ENCODE results near the gene KHNYN.

Gene KHNYN

GRCh38 chr14:24418492-24418873 lies 11.3 kb upstream of the KHNYN start:
- no peak for DNase-seq (ENCODE audit: extremely low spot score)
- no peak for TF ChIP-seq CTCF (IDR thresholded peaks at IDR 0.05; ENCODE audit: control extremely low read depth, extremely low read depth, low read depth, missing control alignments)
- POLR2A ChIA-PET: no interaction called here
- CTCF ChIA-PET: interaction anchor here (0.8 to 3.8 kb wide), 11 partner anchors 9 to 85 kb away, joined by 3 to 19 read pairs (median 4); partner anchors contain the start of genes CBLN3 and KHNYN

GRCh38 chr14:24422261-24422660 lies 7.5 kb upstream of the KHNYN start:
- no peak for DNase-seq (ENCODE audit: extremely low spot score)
- CTCF ChIA-PET: interaction anchor here (0.6 to 3.1 kb wide), 5 partner anchors 9 to 114 kb away, joined by 3 to 25 read pairs (median 7); partner anchors contain the start of gene CIDEB
- no peak for TF ChIP-seq CTCF (IDR thresholded peaks at IDR 0.05; ENCODE audit: control extremely low read depth, extremely low read depth, low read depth, missing control alignments)
- POLR2A ChIA-PET: no interaction called here

GRCh38 chr14:24422694-24423601 lies 6.8 kb upstream of the KHNYN start:
- no peak for TF ChIP-seq CTCF (IDR thresholded peaks at IDR 0.05; ENCODE audit: control extremely low read depth, extremely low read depth, low read depth, missing control alignments)
- DNase-seq (ENCODE audit: extremely low spot score): no peak
- ChIA-PET POLR2A (no interaction called here), CTCF (interaction anchor here (1.3 to 6.0 kb wide), 7 partner anchors 8 to 100 kb away, joined by 3 to 41 read pairs (median 7); no protein-coding TSS in a partner anchor)

- DNase-seq (ENCODE audit: extremely low spot score): no peak
- ChIA-PET POLR2A (no interaction called here), CTCF (interaction anchor here (0.8 to 6.0 kb wide), 5 partner anchors 11 to 92 kb away, joined by 3 to 41 read pairs (median 7); partner anchors contain the start of gene ADCY4)
- TF ChIP-seq CTCF (IDR thresholded peaks at IDR 0.05; ENCODE audit: control extremely low read depth, extremely low read depth, low read depth, missing control alignments): no peak
Observed at GRCh38 chr14:24425704-24426103, 4.0 kb upstream of the KHNYN start.

GRCh38 chr14:24426150-24426911 lies 3.4 kb upstream of the KHNYN start:
- TF ChIP-seq CTCF (IDR thresholded peaks at IDR 0.05; ENCODE audit: control extremely low read depth, extremely low read depth, low read depth, missing control alignments): no peak
- no peak for DNase-seq (ENCODE audit: extremely low spot score)
- CTCF ChIA-PET: interaction anchor here (1.1 to 6.0 kb wide), 3 partner anchors 10 to 93 kb away, joined by 3 to 41 read pairs (median 29); partner anchors contain the start of gene ADCY4
- POLR2A ChIA-PET: no interaction called here

- ChIA-PET CTCF (interaction anchor here (0.9 to 6.0 kb wide), 6 partner anchors 8 to 94 kb away, joined by 3 to 41 read pairs (median 4); partner anchors contain the start of genes ADCY4 and RIPK3), POLR2A (no interaction called here)
- no peak for TF ChIP-seq CTCF (IDR thresholded peaks at IDR 0.05; ENCODE audit: control extremely low read depth, extremely low read depth, low read depth, missing control alignments)
- DNase-seq (ENCODE audit: extremely low spot score): no peak
Observed at GRCh38 chr14:24426912-24427536, 2.7 kb upstream of the KHNYN start.
